Tibial artery (tissue), 4 donors: ENCODE data around the gene OBI1.

ENCODE experiments used
- DNase-seq, 2 donors: peaks; one replicate each; pipeline ENCODE4 v3.0.0-alpha.2; 2019
- H3K27ac ChIP-seq, 2 donors: fragments of 200-600 bp; sonication (generic) in 1 of 2; 1 replicate in 1 of 2; 2 replicates in 1 of 2; pipeline ENCODE4 v1.5.1; 2018 to 2019; ENCODE audit warnings: mild to moderate bottlenecking in 1 of 2
- H3K27me3 ChIP-seq, 2 donors: fragments of 200-600 bp; sonication (generic) in 1 of 2; one replicate each; pipeline versions ENCODE4 v1.5.1 to v1.6.0; 2016 to 2019
- H3K36me3 ChIP-seq, 3 donors: fragments of 200-600 bp; sonication (generic) in 2 of 3; one replicate each; pipeline ENCODE4 v1.5.1; 2016 to 2019; ENCODE audit warnings: mild to moderate bottlenecking in 2 of 3
- H3K4me1 ChIP-seq, 4 donors: fragments of 200-600 bp; sonication (generic) in 2 of 4; 1 replicate in 3 of 4; 2 replicates in 1 of 4; pipeline ENCODE4 v1.5.1; 2016 to 2019
- H3K4me3 ChIP-seq, 2 donors: fragments of 200-600 bp; sonication (generic) in 1 of 2; 1 replicate in 1 of 2; 2 replicates in 1 of 2; pipeline ENCODE4 v1.5.1; 2018 to 2019; ENCODE audit warnings: mild to moderate bottlenecking in 2 of 2
- H3K9me3 ChIP-seq, 3 donors: fragments of 200-600 bp; sonication (generic) in 1 of 3; one replicate each; pipeline ENCODE4 v1.5.1; 2016 to 2019
- CTCF ChIP-seq, 2 experiments: fragments of 200-600 bp in 1 of 2; fragments of 450-650 bp in 1 of 2; IDR thresholded peaks; one replicate each; pipeline ENCODE4 v1.5.1; 2017 to 2019; ENCODE audit warnings: antibody characterized with exemption in 2 of 2, mild to moderate bottlenecking in 1 of 2, moderate library complexity in 1 of 2
- intact Hi-C: fragments of 100-400 bp; cut with DNase I; formaldehyde crosslinking; loops from one replicate; pipeline ENCODE4 v1.15.0; 2023; ENCODE audit warnings: low total_unique reads

OBI1 gene

GRCh38 chr13:78606471-78607408 lies 52.2 kb downstream of the OBI1 start:
- Histone ChIP-seq H3K4me1 (peaks cover 0 to 51% (median 41%) of the 10 kb centered on the region in 4 donors), H3K9me3 (no peaks in the 10 kb centered on the region), H3K27me3 (peaks cover 8 to 83% of the 10 kb centered on the region in 2 donors), H3K36me3 (no peaks in the 10 kb centered on the region), H3K27ac (no peak overlapping the region), H3K4me3 (no peak overlapping the region)
- DNase-seq = no peak
- intact Hi-C loops = no loop called here
- TF ChIP-seq CTCF (IDR thresholded peaks at IDR 0.05) = no peak

- no peak overlapping the region for H3K4me3 ChIP-seq
- no peaks in the 10 kb centered on the region for H3K36me3 ChIP-seq
- peaks cover 0 to 58% (median 48%) of the 10 kb centered on the region in 4 donors for H3K4me1 ChIP-seq
- intact Hi-C loops = no loop called here
- H3K27me3 ChIP-seq = peaks cover 12 to 96% of the 10 kb centered on the region in 2 donors
- no peak for TF ChIP-seq CTCF (IDR thresholded peaks at IDR 0.05)
- H3K9me3 ChIP-seq = no peaks in the 10 kb centered on the region
- H3K27ac ChIP-seq = no peak overlapping the region
- no peak for DNase-seq
Measured at GRCh38 chr13:78604782-78605611, 54.0 kb downstream of the OBI1 start.

- no peak for DNase-seq
- peaks cover 8 to 96% of the 10 kb centered on the region in 2 donors for H3K27me3 ChIP-seq
- TF ChIP-seq CTCF (IDR thresholded peaks at IDR 0.05) = no peak
- no peak within 1 kb of the TSS for H3K27ac ChIP-seq
- no peaks in the 10 kb centered on the region for H3K36me3 ChIP-seq
- intact Hi-C loops = no loop called here
- H3K9me3 ChIP-seq = no peaks in the 10 kb centered on the region
- H3K4me3 ChIP-seq = peak within 1 kb of the TSS; percentile 35 to 50
- peaks cover 0 to 45% (median 36%) of the 10 kb centered on the region in 4 donors for H3K4me1 ChIP-seq
Measured at GRCh38 chr13:78603240-78603957, 55.6 kb downstream of the OBI1 start, which contains the start of gene POU4F1. Gene POU4F1 (minus strand): TSS chr13:78603552. CDS start chr13:78603326, 226 bp downstream.

GRCh38 chr13:78602561-78603239 lies 56.3 kb downstream of the OBI1 start:
- peaks cover 0 to 38% (median 29%) of the 10 kb centered on the region in 4 donors for H3K4me1 ChIP-seq
- intact Hi-C loops = no loop called here
- no peak for TF ChIP-seq CTCF (IDR thresholded peaks at IDR 0.05)
- H3K4me3 ChIP-seq = peak overlapping the region; percentile 35 to 50
- H3K9me3 ChIP-seq = no peaks in the 10 kb centered on the region
- no peak overlapping the region for H3K27ac ChIP-seq
- no peaks in the 10 kb centered on the region for H3K36me3 ChIP-seq
- peaks cover 11 to 96% of the 10 kb centered on the region in 2 donors for H3K27me3 ChIP-seq
- DNase-seq = no peak
